ENCODE measurements around the gene TOR1AIP2.

TOR1AIP2 gene

DNA sequence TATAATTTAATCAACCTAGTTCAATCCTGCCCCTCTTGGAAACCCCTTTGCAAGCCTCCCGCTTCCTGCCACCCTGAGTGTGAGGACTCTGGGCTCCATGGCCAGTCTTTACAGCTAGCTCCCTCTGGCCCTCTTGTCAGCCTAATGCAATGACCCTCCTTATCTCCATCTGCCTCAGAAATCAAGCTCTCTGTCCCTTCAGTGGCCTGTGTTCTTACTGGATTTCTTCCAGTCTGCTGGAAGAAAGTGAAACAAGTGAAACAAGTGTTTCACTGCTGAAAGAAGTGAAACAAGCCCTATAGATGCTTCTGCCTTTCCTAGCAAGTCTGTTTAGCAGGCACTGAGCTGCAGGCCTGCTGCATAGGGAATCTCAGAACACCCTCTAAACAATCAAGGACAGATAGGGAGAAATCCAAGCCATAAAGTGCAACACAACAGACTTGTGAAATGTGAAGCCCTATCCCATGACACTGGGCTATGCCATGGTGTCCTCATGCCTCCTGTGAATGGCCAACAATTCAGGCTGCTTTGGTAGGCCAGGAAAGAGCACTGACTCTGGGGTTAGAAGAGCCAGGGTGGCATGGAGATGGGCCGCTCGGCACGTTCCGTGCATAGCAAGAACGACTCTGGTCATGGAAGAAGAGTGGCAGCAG, 78.6 kb downstream of the TOR1AIP2 start:
- no peak for ATAC-seq (ENCODE audit: insufficient read depth, low read depth)
- DNase-seq = no peak

DNA sequence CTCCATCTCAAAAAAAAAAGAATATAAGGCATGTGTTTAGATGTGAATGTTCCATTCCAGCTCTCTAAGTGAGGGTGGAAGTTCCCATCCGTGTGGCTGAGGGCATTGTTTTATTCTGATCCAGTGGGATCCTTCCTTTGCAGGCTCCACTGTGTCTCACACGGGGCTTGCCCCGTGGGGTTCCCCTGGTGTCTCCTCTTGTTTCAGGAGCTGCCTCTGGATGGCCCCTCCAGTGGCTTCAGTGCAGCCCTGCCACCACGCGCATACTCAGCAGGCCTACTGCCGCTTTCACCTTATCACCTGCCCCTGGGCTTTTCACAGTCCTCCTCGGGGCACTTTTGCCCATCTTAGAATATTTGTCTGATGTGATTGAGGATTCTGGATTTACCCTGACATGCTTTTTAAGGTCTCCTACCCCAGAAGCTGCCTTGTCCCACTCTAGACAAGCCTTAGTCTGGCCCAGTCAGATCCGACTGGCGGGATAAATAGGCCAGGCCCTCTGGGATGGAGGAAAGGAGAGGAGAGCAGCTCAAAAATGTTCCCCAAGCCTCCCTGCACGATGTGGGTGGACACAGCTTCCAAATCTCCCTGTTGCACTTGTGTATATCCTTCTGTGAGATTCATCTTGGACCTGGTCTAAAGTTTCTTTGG, 79.3 kb downstream of the TOR1AIP2 start:
- Histone ChIP-seq H3K79me2 (ENCODE audit: insufficient read depth, low read length) (no peaks in the 10 kb centered on the region), H3K4me2 (ENCODE audit: insufficient read depth, low read length) (no peak overlapping the region), H3K9me3 (ENCODE audit: insufficient read depth, low read length, severe bottlenecking) (no peaks in the 10 kb centered on the region), H3K27ac (ENCODE audit: low read length) (no peak overlapping the region), H3K27me3 (ENCODE audit: insufficient read depth, low read length, poor library complexity) (peaks cover 19% of the 10 kb centered on the region), H3K4me3 (ENCODE audit: low read depth in 1 of 2, low read length in 2 of 2) (no peak overlapping the region), H3K4me1 (ENCODE audit: insufficient read depth, low read length) (no peaks in the 10 kb centered on the region), H2AFZ (ENCODE audit: low read depth, low read length) (no peak overlapping the region), H3K9ac (ENCODE audit: low read depth, low read length) (no peak overlapping the region), H3K36me3 (ENCODE audit: insufficient read depth, low read length) (no peaks in the 10 kb centered on the region), H4K20me1 (ENCODE audit: insufficient read depth, low read length) (no peaks in the 10 kb centered on the region)
- ATAC-seq (ENCODE audit: insufficient read depth, low read depth) (no peak), DNase-seq (no peak)
- TF ChIP-seq, protein P1, sequence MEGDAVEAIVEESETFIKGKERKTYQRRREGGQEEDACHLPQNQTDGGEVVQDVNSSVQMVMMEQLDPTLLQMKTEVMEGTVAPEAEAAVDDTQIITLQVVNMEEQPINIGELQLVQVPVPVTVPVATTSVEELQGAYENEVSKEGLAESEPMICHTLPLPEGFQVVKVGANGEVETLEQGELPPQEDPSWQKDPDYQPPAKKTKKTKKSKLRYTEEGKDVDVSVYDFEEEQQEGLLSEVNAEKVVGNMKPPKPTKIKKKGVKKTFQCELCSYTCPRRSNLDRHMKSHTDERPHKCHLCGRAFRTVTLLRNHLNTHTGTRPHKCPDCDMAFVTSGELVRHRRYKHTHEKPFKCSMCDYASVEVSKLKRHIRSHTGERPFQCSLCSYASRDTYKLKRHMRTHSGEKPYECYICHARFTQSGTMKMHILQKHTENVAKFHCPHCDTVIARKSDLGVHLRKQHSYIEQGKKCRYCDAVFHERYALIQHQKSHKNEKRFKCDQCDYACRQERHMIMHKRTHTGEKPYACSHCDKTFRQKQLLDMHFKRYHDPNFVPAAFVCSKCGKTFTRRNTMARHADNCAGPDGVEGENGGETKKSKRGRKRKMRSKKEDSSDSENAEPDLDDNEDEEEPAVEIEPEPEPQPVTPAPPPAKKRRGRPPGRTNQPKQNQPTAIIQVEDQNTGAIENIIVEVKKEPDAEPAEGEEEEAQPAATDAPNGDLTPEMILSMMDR (IDR thresholded peaks at IDR 0.05; ENCODE audit: borderline replicate concordance, extremely low read depth, low read length, poor library complexity, severe bottlenecking) = no peak
- TF ChIP-seq EZH2 (IDR thresholded peaks at IDR 0.05; ENCODE audit: borderline replicate concordance, low read depth, low read length, severe bottlenecking) = no peak

More for the DNA sequence above, 78.6 kb downstream of the TOR1AIP2 start:
- Histone ChIP-seq H3K9me3 (ENCODE audit: insufficient read depth, low read length, severe bottlenecking) (no peaks in the 10 kb centered on the region), H3K36me3 (ENCODE audit: insufficient read depth, low read length) (no peaks in the 10 kb centered on the region), H3K27me3 (ENCODE audit: insufficient read depth, low read length, poor library complexity) (peaks cover 15% of the 10 kb centered on the region), H2AFZ (ENCODE audit: low read depth, low read length) (no peak overlapping the region), H3K9ac (ENCODE audit: low read depth, low read length) (no peak overlapping the region), H3K4me1 (ENCODE audit: insufficient read depth, low read length) (no peaks in the 10 kb centered on the region), H3K79me2 (ENCODE audit: insufficient read depth, low read length) (no peaks in the 10 kb centered on the region), H4K20me1 (ENCODE audit: insufficient read depth, low read length) (no peaks in the 10 kb centered on the region), H3K27ac (ENCODE audit: low read length) (no peak overlapping the region), H3K4me3 (ENCODE audit: low read depth in 1 of 2, low read length in 2 of 2) (no peak overlapping the region), H3K4me2 (ENCODE audit: insufficient read depth, low read length) (no peak overlapping the region)
- TF ChIP-seq, protein P1 (IDR thresholded peaks at IDR 0.05; ENCODE audit: borderline replicate concordance, extremely low read depth, low read length, poor library complexity, severe bottlenecking) = no peak
- no peak for TF ChIP-seq EZH2 (IDR thresholded peaks at IDR 0.05; ENCODE audit: borderline replicate concordance, low read depth, low read length, severe bottlenecking)

DNA sequence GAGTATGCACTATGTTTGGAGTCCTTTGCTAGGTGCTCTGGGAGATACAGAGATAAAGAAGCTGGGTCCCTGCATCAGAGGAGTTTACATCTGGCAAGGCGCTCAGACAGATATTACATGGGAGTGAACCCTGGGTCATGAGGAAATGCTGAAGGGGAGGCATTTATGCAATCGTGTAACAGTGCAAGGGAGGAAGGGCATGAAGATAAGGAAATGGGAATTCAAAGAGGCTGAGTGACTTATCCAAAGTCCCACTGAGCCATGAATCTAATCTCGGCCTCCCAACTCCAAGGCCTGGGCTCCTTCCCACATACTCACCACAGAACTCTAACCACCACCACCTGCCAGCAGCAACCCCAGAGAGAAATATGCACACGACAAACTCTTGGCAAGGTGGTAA, 82.9 kb downstream of the TOR1AIP2 start:
- Histone ChIP-seq H3K36me3 (ENCODE audit: insufficient read depth, low read length) (no peaks in the 10 kb centered on the region), H3K4me1 (ENCODE audit: insufficient read depth, low read length) (no peaks in the 10 kb centered on the region), H3K9ac (ENCODE audit: low read depth, low read length) (no peak overlapping the region), H3K27ac (ENCODE audit: low read length) (no peak overlapping the region), H4K20me1 (ENCODE audit: insufficient read depth, low read length) (no peaks in the 10 kb centered on the region), H3K27me3 (ENCODE audit: insufficient read depth, low read length, poor library complexity) (peaks cover 10% of the 10 kb centered on the region), H3K9me3 (ENCODE audit: insufficient read depth, low read length, severe bottlenecking) (no peaks in the 10 kb centered on the region), H2AFZ (ENCODE audit: low read depth, low read length) (no peak overlapping the region), H3K4me2 (ENCODE audit: insufficient read depth, low read length) (no peak overlapping the region), H3K4me3 (ENCODE audit: low read depth in 1 of 2, low read length in 2 of 2) (no peak overlapping the region), H3K79me2 (ENCODE audit: insufficient read depth, low read length) (no peaks in the 10 kb centered on the region)
- TF ChIP-seq EZH2 (IDR thresholded peaks at IDR 0.05; ENCODE audit: borderline replicate concordance, low read depth, low read length, severe bottlenecking) = no peak
- TF ChIP-seq, protein P1 (IDR thresholded peaks at IDR 0.05; ENCODE audit: borderline replicate concordance, extremely low read depth, low read length, poor library complexity, severe bottlenecking) = no peak
- DNase-seq (no peak), ATAC-seq (ENCODE audit: insufficient read depth, low read depth) (peak; percentile 60)
